HCT116 (cell line): ENCODE results near the gene USF2.

Experiments used
- ATF3 ChIP-seq: IDR thresholded peaks from 2 replicates; pipeline ENCODE4 v1.6.1; 2012
- CTCF ChIP-seq, 3 experiments: fragments of 200-600 bp in 1 of 3; sonication (generic) in 1 of 3; IDR thresholded peaks in 2 of 3; conservative IDR thresholded peaks in 1 of 3; 2 replicates each; pipeline ENCODE4 v1.5.1; 2012 to 2017; ENCODE audit warnings: low read depth in 2 of 3, low read length in 2 of 3, antibody characterized with exemption in 1 of 3, borderline replicate concordance in 1 of 3, control low read depth in 1 of 3, mild to moderate bottlenecking in 1 of 3, mixed read lengths in 1 of 3, mixed run types in 1 of 3, moderate library complexity in 1 of 3; ENCODE audit not compliant: insufficient read depth in 1 of 3
- EZH2phosphoT487 ChIP-seq: fragments of 200-600 bp; IDR thresholded peaks from 2 replicates; pipeline ENCODE4 v1.6.1; 2018; ENCODE audit warnings: antibody characterized with exemption, borderline replicate concordance
- POLR2A ChIP-seq: IDR thresholded peaks from 2 replicates; pipeline ENCODE4 v1.7.0; 2011; ENCODE audit warnings: borderline replicate concordance; ENCODE audit not compliant: insufficient read depth, insufficient read length; ENCODE audit errors: extremely low read depth
- POLR2AphosphoS5 ChIP-seq: IDR thresholded peaks from 2 replicates; pipeline ENCODE4 v1.6.1; 2011; ENCODE audit warnings: mild to moderate bottlenecking, low read depth, low read length, moderate library complexity
- RAD21 ChIP-seq: IDR thresholded peaks from 2 replicates; pipeline ENCODE4 v1.6.1; 2012; ENCODE audit warnings: low read depth, mild to moderate bottlenecking
- REST ChIP-seq: IDR thresholded peaks from 2 replicates; pipeline ENCODE4 v1.6.1; 2012; ENCODE audit warnings: low read depth
- SIN3A ChIP-seq: IDR thresholded peaks from 2 replicates; pipeline ENCODE4 v1.6.1; 2012; ENCODE audit warnings: low read depth
- TCF7L2 ChIP-seq: IDR thresholded peaks from 2 replicates; pipeline ENCODE4 v1.7.0; 2011; ENCODE audit warnings: borderline replicate concordance, inconsistent platforms; ENCODE audit not compliant: insufficient read depth, insufficient read length; ENCODE audit errors: extremely low read depth
- ZBTB33 ChIP-seq: IDR thresholded peaks from 2 replicates; pipeline ENCODE4 v1.6.1; 2011; ENCODE audit warnings: mild to moderate bottlenecking, low read length, moderate library complexity; ENCODE audit not compliant: insufficient replicate concordance; ENCODE audit errors: extremely low read depth

DNA sequence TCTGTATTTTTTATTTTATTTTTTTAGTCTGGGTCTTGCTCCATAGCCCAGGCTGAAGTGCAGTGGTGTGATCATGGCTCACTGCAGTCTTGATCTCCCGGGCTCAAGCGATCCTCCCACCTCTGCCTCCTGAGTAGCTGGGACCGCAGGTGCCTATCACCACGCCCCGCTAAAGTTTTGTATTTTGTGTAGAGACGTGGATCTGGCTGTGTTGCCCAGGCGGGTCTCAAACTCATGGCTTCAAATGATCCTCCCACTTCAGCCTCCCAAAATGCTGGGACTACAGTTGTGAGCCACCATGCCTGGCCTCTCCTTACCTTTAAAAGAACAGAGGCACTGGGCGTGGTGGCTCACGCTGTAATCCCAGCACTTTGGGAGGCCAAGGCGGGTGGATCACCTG, 19.0 kb downstream of the USF2 start:
- TF ChIP-seq CTCF (IDR thresholded peaks at IDR 0.05 in 2 of 3, conservative IDR thresholded peaks at IDR 0.05 in 1 of 3; ENCODE audit: borderline replicate concordance in 1 of 3, insufficient read depth in 1 of 3, low read depth in 2 of 3, low read length in 2 of 3) (no peak), ATF3 (no peak), TCF7L2 (no peak), RAD21 (no peak), POLR2AphosphoS5 (no peak), SIN3A (no peak), POLR2A (no peak), REST (no peak), ZBTB33 (no peak), EZH2phosphoT487 (no peak)
